Measurements from ENCODE around the gene S100A7A.

DNA sequence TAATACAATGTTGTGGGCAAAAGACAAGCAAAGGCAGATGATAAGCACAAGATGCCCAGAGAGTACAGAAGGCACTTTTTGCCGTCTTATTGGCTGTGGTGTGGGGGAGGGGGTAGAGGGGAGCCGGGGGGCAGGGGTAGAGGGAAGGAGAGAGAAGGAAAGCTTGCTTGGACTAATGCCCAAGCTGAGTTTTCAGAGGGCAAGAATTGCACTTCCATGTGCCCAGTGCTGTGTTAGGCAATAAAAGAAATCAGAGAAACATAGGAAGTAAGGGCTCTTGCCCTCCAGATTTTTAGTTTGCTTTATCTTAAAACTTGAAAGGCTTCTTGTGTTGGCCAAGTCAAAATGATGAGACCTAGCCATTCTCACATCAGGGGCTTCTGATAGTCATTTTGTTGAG lies 49.2 kb upstream of the S100A7A start:
- no peak for TF ChIP-seq POLR2A (IDR thresholded peaks at IDR 0.05; ENCODE audit: low read depth, low read length)
- TF ChIP-seq, protein P1, sequence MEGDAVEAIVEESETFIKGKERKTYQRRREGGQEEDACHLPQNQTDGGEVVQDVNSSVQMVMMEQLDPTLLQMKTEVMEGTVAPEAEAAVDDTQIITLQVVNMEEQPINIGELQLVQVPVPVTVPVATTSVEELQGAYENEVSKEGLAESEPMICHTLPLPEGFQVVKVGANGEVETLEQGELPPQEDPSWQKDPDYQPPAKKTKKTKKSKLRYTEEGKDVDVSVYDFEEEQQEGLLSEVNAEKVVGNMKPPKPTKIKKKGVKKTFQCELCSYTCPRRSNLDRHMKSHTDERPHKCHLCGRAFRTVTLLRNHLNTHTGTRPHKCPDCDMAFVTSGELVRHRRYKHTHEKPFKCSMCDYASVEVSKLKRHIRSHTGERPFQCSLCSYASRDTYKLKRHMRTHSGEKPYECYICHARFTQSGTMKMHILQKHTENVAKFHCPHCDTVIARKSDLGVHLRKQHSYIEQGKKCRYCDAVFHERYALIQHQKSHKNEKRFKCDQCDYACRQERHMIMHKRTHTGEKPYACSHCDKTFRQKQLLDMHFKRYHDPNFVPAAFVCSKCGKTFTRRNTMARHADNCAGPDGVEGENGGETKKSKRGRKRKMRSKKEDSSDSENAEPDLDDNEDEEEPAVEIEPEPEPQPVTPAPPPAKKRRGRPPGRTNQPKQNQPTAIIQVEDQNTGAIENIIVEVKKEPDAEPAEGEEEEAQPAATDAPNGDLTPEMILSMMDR (IDR thresholded peaks at IDR 0.05; ENCODE audit: extremely low read depth in 1 of 2, insufficient read depth in 1 of 2, low read depth in 1 of 2, low read length in 2 of 2) = no peak
- no peak for TF ChIP-seq FOS (IDR thresholded peaks at IDR 0.05; ENCODE audit: borderline replicate concordance, insufficient read depth, low read length)
- TF ChIP-seq EZH2 (IDR thresholded peaks at IDR 0.05; ENCODE audit: borderline replicate concordance, low read depth, low read length, severe bottlenecking) = no peak
- TF ChIP-seq JUN (IDR thresholded peaks at IDR 0.05; ENCODE audit: borderline replicate concordance, insufficient read depth, insufficient read length, low read depth) = no peak

Data from endothelial cell of umbilical vein (primary cell).